Stromal cell of bone marrow (primary cell): ENCODE results near the gene SULT1C2.
"Not testable (repeated sequence)": the region's sequence is repeated elsewhere in the genome, so short reads cannot be mapped to it uniquely, and the experiment has no call there.

ENCODE experiments used
- DNase-seq: peaks from one replicate; pipeline ENCODE4 v3.0.0-alpha.2; 2012; ENCODE audit warnings: low read depth

Gene SULT1C2

GRCh38 chr2:108288534-108289106 is at the start of gene SULT1C2:
SULT1C2 (plus strand) TSS chr2:108288895; CDS start chr2:108293668, 4,773 bp downstream.
- DNase-seq = no peak

- no peak for DNase-seq
These were observed 48.9 kb upstream of the SULT1C2 start, which contains the start of gene SULT1C3 for GRCh38 chr2:108239786-108240185. SULT1C3 (plus strand) TSS chr2:108239968; CDS start chr2:108247195, 7,227 bp downstream.

- no peak for DNase-seq
These were observed 47.7 kb upstream of the SULT1C2 start for GRCh38 chr2:108240966-108241365.

- peak; percentile 89 for DNase-seq
These were observed 45.1 kb upstream of the SULT1C2 start for GRCh38 chr2:108243566-108243965.

GRCh38 chr2:108244667-108245414 is 43.9 kb upstream of the SULT1C2 start:
- DNase-seq = peak; percentile 33

GRCh38 chr2:108253106-108253505 is 35.6 kb upstream of the SULT1C2 start:
- no peak for DNase-seq

GRCh38 chr2:108257757-108258331 is 30.9 kb upstream of the SULT1C2 start:
- peak; percentile 62 for DNase-seq

GRCh38 chr2:108260773-108261172 is 27.9 kb upstream of the SULT1C2 start:
- no peak for DNase-seq

GRCh38 chr2:108262036-108262435 is 26.7 kb upstream of the SULT1C2 start:
- no peak for DNase-seq

- no peak for DNase-seq
These were observed 25.3 kb upstream of the SULT1C2 start for GRCh38 chr2:108263401-108263800.

- DNase-seq = no peak
These were observed 22.5 kb upstream of the SULT1C2 start for GRCh38 chr2:108266218-108266617.

GRCh38 chr2:108267101-108267500 is 21.6 kb upstream of the SULT1C2 start:
- peak; percentile 67 for DNase-seq

- DNase-seq = peak; percentile 81
These were observed 20.7 kb upstream of the SULT1C2 start for GRCh38 chr2:108268001-108268400.

GRCh38 chr2:108270346-108270745 is 18.3 kb upstream of the SULT1C2 start:
- DNase-seq = no peak

- no peak for DNase-seq
These were observed 17.8 kb upstream of the SULT1C2 start for GRCh38 chr2:108270768-108271506.

GRCh38 chr2:108271691-108272253 is 16.9 kb upstream of the SULT1C2 start:
- peak; percentile 84 for DNase-seq

GRCh38 chr2:108278631-108279030 is 10.1 kb upstream of the SULT1C2 start:
- no peak for DNase-seq

- no peak for DNase-seq
These were observed 9.2 kb upstream of the SULT1C2 start for GRCh38 chr2:108279468-108279867.

- no peak for DNase-seq
These were observed 8.2 kb upstream of the SULT1C2 start for GRCh38 chr2:108280466-108280865.

GRCh38 chr2:108284566-108284965 is 4.1 kb upstream of the SULT1C2 start:
- DNase-seq = not testable (repeated sequence)

GRCh38 chr2:108285616-108286015 is 3.1 kb upstream of the SULT1C2 start:
- DNase-seq = no peak

- no peak for DNase-seq
These were observed 1.5 kb upstream of the SULT1C2 start for GRCh38 chr2:108287169-108287568.
